ENCODE measurements around the gene PCSK4.

DNA sequence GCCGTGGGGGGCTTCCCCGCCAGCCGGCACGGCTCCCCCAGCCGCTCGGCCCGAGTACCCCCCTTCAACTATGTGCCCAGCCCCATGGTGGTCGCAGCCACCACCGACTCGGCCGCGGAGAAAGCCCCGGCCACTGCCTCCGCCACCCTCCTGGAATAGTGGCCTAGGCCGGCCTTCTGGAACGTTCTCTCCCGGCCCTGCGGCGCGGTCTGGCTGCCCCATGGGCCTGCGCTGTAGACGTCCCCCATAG is 20.2 kb downstream of the PCSK4 start:
- TF ChIP-seq CTCF (conservative IDR thresholded peaks at IDR 0.05; ENCODE audit: low read depth, low read length) (no peak), EZH2 (IDR thresholded peaks at IDR 0.05; ENCODE audit: borderline replicate concordance, low read depth, low read length, poor library complexity, severe bottlenecking) (peak; percentile 67)
